ENCODE measurements around the gene KAT6B.

Gene KAT6B

GRCh38 chr10:75073442-75073841, 247.0 kb downstream of the KAT6B start:
- no peak for DNase-seq

GRCh38 chr10:75074711-75075445, 248.5 kb downstream of the KAT6B start:
- DNase-seq = no peak

GRCh38 chr10:75076348-75076747, 249.9 kb downstream of the KAT6B start:
- DNase-seq = no peak

- no peak for DNase-seq
Observed at GRCh38 chr10:75079436-75080083, 253.2 kb downstream of the KAT6B start.

DNA sequence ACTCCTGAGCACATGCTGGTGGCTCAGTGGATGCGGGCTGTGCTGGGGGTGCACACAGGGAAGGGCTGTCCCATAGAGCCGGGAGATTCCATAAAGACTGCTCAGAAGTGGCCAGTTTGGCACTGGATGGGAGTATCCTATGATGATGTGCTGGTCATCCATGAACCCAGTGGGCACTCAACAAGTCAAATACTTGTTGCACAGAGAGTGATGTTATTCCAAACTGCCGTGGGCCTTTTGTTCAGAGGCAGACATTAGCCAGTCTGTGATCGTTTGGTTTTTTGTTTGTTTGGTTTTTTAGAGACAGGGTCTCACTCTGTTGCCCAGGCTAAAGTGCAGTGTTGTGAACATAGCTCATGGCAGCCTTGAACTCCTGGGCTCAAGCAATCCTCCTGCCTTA, 254.2 kb downstream of the KAT6B start:
- no peak for DNase-seq

DNA sequence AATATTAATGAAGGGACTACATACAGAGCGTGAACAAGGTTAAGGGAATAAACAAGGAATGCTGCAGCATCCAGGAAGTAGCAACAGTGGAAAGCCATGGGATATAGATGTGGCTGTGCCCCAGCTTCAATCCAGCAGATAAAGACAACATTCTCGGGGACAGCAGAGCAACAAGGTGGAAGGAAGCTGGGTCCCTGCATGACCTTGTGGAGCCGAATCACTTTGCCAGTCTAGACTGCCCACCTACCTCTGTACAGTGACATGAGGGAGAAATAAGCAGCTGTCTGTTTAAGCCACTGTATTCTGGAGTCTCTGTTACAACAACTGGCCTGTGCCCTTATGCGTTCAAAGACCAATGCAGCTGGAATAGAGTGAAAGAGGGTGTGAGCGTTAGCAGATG, 255.0 kb downstream of the KAT6B start:
- DNase-seq = no peak
